Activated CD4-positive, alpha-beta memory T cell treated with anti-CD3 and anti-CD28 coated beads, Interleukin-2, amount 10 ng/mL, durations not matched to agents 7 days and 5 days (primary cell): ENCODE data around the gene RNF144B. TPM values are rescaled to one million over a fixed set of nuclear protein-coding genes. Genes with fewer than 3 reads are reported as not detected.
"Not testable (repeated sequence)": the region's sequence is repeated elsewhere in the genome, so short reads cannot be mapped to it uniquely, and the experiment has no call there.

ENCODE experiments used
- CTCF ChIA-PET: fragments of 350-600 bp; sonication (Branson Sonifier 250); formaldehyde crosslinking; loops from one replicate; lab custom pipeline; 2021; ENCODE audit warnings: antibody characterized with exemption, inconsistent platforms; lab: Charles Lee
- POLR2A ChIA-PET: fragments of 350-600 bp; sonication (Branson Sonifier 250); formaldehyde crosslinking; loops from one replicate; lab custom pipeline; 2021; ENCODE audit warnings: antibody characterized with exemption; lab: Charles Lee
- DNase-seq: peaks from one replicate; pipeline ENCODE4 v3.0.0-alpha.2; 2020
- H3K27ac Mint-ChIP-seq: one replicate; pipeline ENCODE4 v1.8.0; 2021; ENCODE audit warnings: mild to moderate bottlenecking, mixed read lengths
- H3K27me3 Mint-ChIP-seq: one replicate; pipeline ENCODE4 v1.8.0; 2021; ENCODE audit warnings: mixed read lengths
- H3K36me3 Mint-ChIP-seq: one replicate; pipeline ENCODE4 v1.8.0; 2021; ENCODE audit warnings: low read depth, mixed read lengths
- H3K4me1 Mint-ChIP-seq: one replicate; pipeline ENCODE4 v1.8.0; 2021; ENCODE audit warnings: mixed read lengths
- H3K4me3 Mint-ChIP-seq: one replicate; pipeline ENCODE4 v1.8.0; 2021; ENCODE audit warnings: mild to moderate bottlenecking, mixed read lengths
- H3K9me3 Mint-ChIP-seq: one replicate; pipeline ENCODE4 v1.8.0; 2021; ENCODE audit warnings: mixed read lengths
- total RNA-seq, 2 experiments: library from RNA; stranded (reverse); gene quantifications; one replicate each; pipeline ENCODE4 v1.2.3, GENCODE V29; 2021

The RNF144B gene
- total RNA-seq, 2 experiments from 2014 or later: 1.3 to 2.0 TPM

GRCh38 chr6:18384621-18385020 lies 2.5 kb upstream of the RNF144B start:
- H3K27me3 Mint-ChIP-seq: peaks cover 21% of the 10 kb centered on the region
- DNase-seq: no peak
- H3K36me3 Mint-ChIP-seq: no peaks in the 10 kb centered on the region
- H3K9me3 Mint-ChIP-seq: no peaks in the 10 kb centered on the region
- CTCF ChIA-PET: no interaction called here
- H3K4me3 Mint-ChIP-seq: no peak overlapping the region
- H3K27ac Mint-ChIP-seq: no peak overlapping the region
- H3K4me1 Mint-ChIP-seq: peaks cover 27% of the 10 kb centered on the region
- POLR2A ChIA-PET: no interaction called here

- POLR2A ChIA-PET: interaction anchor here (0.7 to 1.5 kb wide), 2 partner anchors 13 to 15 kb away, joined by 3 to 5 read pairs; no protein-coding TSS in a partner anchor
- Mint-ChIP-seq H3K9me3 (no peaks in the 10 kb centered on the region), H3K4me1 (peaks cover 21% of the 10 kb centered on the region), H3K27ac (no peak overlapping the region), H3K4me3 (peak overlapping the region; percentile 88), H3K27me3 (peaks cover 15% of the 10 kb centered on the region), H3K36me3 (no peaks in the 10 kb centered on the region)
- DNase-seq: no peak
- CTCF ChIA-PET: interaction anchor here (1.0 kb wide), 2 partner anchors 63 to 64 kb away, joined by 4 to 5 read pairs; no protein-coding TSS in a partner anchor
These were observed 713 bp upstream of the RNF144B start for GRCh38 chr6:18386298-18386976.

- POLR2A ChIA-PET: no interaction called here
- Mint-ChIP-seq H3K36me3 (no peaks in the 10 kb centered on the region), H3K9me3 (no peaks in the 10 kb centered on the region), H3K27ac (no peak overlapping the region), H3K4me1 (peaks cover 21% of the 10 kb centered on the region), H3K4me3 (peak overlapping the region; percentile 88), H3K27me3 (peaks cover 15% of the 10 kb centered on the region)
- CTCF ChIA-PET: no interaction called here
- no peak for DNase-seq
These were observed 1.1 kb downstream of the RNF144B start for GRCh38 chr6:18388271-18388670.

- Mint-ChIP-seq H3K4me3 (no peak overlapping the region), H3K4me1 (peaks cover 21% of the 10 kb centered on the region), H3K36me3 (no peaks in the 10 kb centered on the region), H3K27me3 (peaks cover 15% of the 10 kb centered on the region), H3K9me3 (no peaks in the 10 kb centered on the region), H3K27ac (no peak overlapping the region)
- POLR2A ChIA-PET: no interaction called here
- no peak for DNase-seq
- CTCF ChIA-PET: no interaction called here
These were observed 1.8 kb downstream of the RNF144B start for GRCh38 chr6:18388942-18389341.

GRCh38 chr6:18389479-18389878 lies 2.3 kb downstream of the RNF144B start:
- no peak overlapping the region for H3K27ac Mint-ChIP-seq
- ChIA-PET POLR2A (no interaction called here), CTCF (no interaction called here)
- peaks cover 21% of the 10 kb centered on the region for H3K4me1 Mint-ChIP-seq
- no peak overlapping the region for H3K4me3 Mint-ChIP-seq
- no peaks in the 10 kb centered on the region for H3K36me3 Mint-ChIP-seq
- H3K27me3 Mint-ChIP-seq: peaks cover 15% of the 10 kb centered on the region
- no peaks in the 10 kb centered on the region for H3K9me3 Mint-ChIP-seq
- no peak for DNase-seq

GRCh38 chr6:18390476-18390875 lies 3.3 kb downstream of the RNF144B start:
- no peaks in the 10 kb centered on the region for H3K9me3 Mint-ChIP-seq
- H3K4me1 Mint-ChIP-seq: peaks cover 21% of the 10 kb centered on the region
- DNase-seq: no peak
- no peak overlapping the region for H3K4me3 Mint-ChIP-seq
- H3K36me3 Mint-ChIP-seq: no peaks in the 10 kb centered on the region
- POLR2A ChIA-PET: no interaction called here
- CTCF ChIA-PET: no interaction called here
- peaks cover 15% of the 10 kb centered on the region for H3K27me3 Mint-ChIP-seq
- H3K27ac Mint-ChIP-seq: no peak overlapping the region

- Mint-ChIP-seq H3K4me3 (no peak overlapping the region), H3K27ac (no peak overlapping the region), H3K27me3 (peaks cover 15% of the 10 kb centered on the region), H3K9me3 (no peaks in the 10 kb centered on the region), H3K36me3 (no peaks in the 10 kb centered on the region), H3K4me1 (peaks cover 21% of the 10 kb centered on the region)
- DNase-seq: no peak
- ChIA-PET POLR2A (no interaction called here), CTCF (no interaction called here)
These were observed 3.9 kb downstream of the RNF144B start for GRCh38 chr6:18391023-18391422.

GRCh38 chr6:18392346-18392877 lies 5.3 kb downstream of the RNF144B start:
- Mint-ChIP-seq H3K4me1 (peaks cover 10% of the 10 kb centered on the region), H3K27me3 (peaks cover 8% of the 10 kb centered on the region), H3K27ac (no peak overlapping the region), H3K9me3 (no peaks in the 10 kb centered on the region), H3K36me3 (no peaks in the 10 kb centered on the region), H3K4me3 (no peak overlapping the region)
- no peak for DNase-seq
- CTCF ChIA-PET: no interaction called here
- POLR2A ChIA-PET: no interaction called here

- H3K4me1 Mint-ChIP-seq: no peaks in the 10 kb centered on the region
- no peaks in the 10 kb centered on the region for H3K9me3 Mint-ChIP-seq
- no peaks in the 10 kb centered on the region for H3K36me3 Mint-ChIP-seq
- CTCF ChIA-PET: no interaction called here
- DNase-seq: no peak
- POLR2A ChIA-PET: no interaction called here
- no peak overlapping the region for H3K4me3 Mint-ChIP-seq
- no peak overlapping the region for H3K27ac Mint-ChIP-seq
- H3K27me3 Mint-ChIP-seq: no peaks in the 10 kb centered on the region
These were observed 6.5 kb downstream of the RNF144B start for GRCh38 chr6:18393698-18394097.

- Mint-ChIP-seq H3K36me3 (no peaks in the 10 kb centered on the region), H3K4me1 (peaks cover 1% of the 10 kb centered on the region), H3K27me3 (no peaks in the 10 kb centered on the region), H3K27ac (no peak overlapping the region), H3K9me3 (no peaks in the 10 kb centered on the region), H3K4me3 (no peak overlapping the region)
- no peak for DNase-seq
- ChIA-PET CTCF (no interaction called here), POLR2A (interaction anchor here (0.7 kb wide), 1 partner anchor 8 kb away, joined by 3 read pairs; the partner anchor contains the start of gene RNF144B)
These were observed 8.2 kb downstream of the RNF144B start for GRCh38 chr6:18395177-18395855.

- POLR2A ChIA-PET: no interaction called here
These were observed 8.7 kb downstream of the RNF144B start for GRCh38 chr6:18395856-18396197.

GRCh38 chr6:18397701-18398100 lies 10.6 kb downstream of the RNF144B start:
- CTCF ChIA-PET: no interaction called here

More at GRCh38 chr6:18395856-18396197, 8.7 kb downstream of the RNF144B start:
- no peak overlapping the region for H3K4me3 Mint-ChIP-seq
- no peak overlapping the region for H3K27ac Mint-ChIP-seq
- no peaks in the 10 kb centered on the region for H3K9me3 Mint-ChIP-seq
- no peaks in the 10 kb centered on the region for H3K27me3 Mint-ChIP-seq
- CTCF ChIA-PET: no interaction called here
- H3K36me3 Mint-ChIP-seq: no peaks in the 10 kb centered on the region
- peaks cover 6% of the 10 kb centered on the region for H3K4me1 Mint-ChIP-seq
- DNase-seq: no peak

GRCh38 chr6:18398225-18398624 lies 11.1 kb downstream of the RNF144B start:
- CTCF ChIA-PET, H3K27ac Mint-ChIP-seq, H3K9me3 Mint-ChIP-seq, DNase-seq, H3K4me3 Mint-ChIP-seq, H3K36me3 Mint-ChIP-seq, H3K27me3 Mint-ChIP-seq, POLR2A ChIA-PET: not testable (repeated sequence)
- H3K4me1 Mint-ChIP-seq: peaks cover 12% of the 10 kb centered on the region

More at GRCh38 chr6:18397701-18398100, 10.6 kb downstream of the RNF144B start:
- POLR2A ChIA-PET: no interaction called here
- DNase-seq: no peak
- Mint-ChIP-seq H3K4me3 (no peak overlapping the region), H3K4me1 (peaks cover 12% of the 10 kb centered on the region), H3K27ac (no peak overlapping the region), H3K36me3 (no peaks in the 10 kb centered on the region), H3K9me3 (no peaks in the 10 kb centered on the region), H3K27me3 (no peaks in the 10 kb centered on the region)
